SK-N-SH (cell line): Measurements from ENCODE around the gene RBBP7. TPM values are rescaled to one million over a fixed set of nuclear protein-coding genes. Genes with fewer than 3 reads are reported as not detected.
A peak's percentile ranks its signal among the peaks of the same experiment; 100 is the strongest.

Experiments
- CTCF ChIA-PET: fragments of 300-600, 350-600 bp; formaldehyde crosslinking; extraction: SDS; loops from one replicate; lab custom pipeline; 2021; lab: Yijun Ruan, JAX
- POLR2A ChIA-PET: fragments of 350-600 bp; sonication (Branson Sonifier 250); formaldehyde crosslinking; extraction: SDS; loops from one replicate; lab custom pipeline; 2020; ENCODE audit warnings: antibody characterized with exemption, inconsistent platforms; lab: Yijun Ruan, JAX
- DNase-seq: peaks from one replicate; pipeline ENCODE4 v3.0.0; 2012
- H2AFZ ChIP-seq: fragments of 200-600 bp; sonication (generic); 2 replicates; pipeline ENCODE4 v1.8.1; 2016; ENCODE audit warnings: antibody characterized with exemption, mild to moderate bottlenecking, low read depth
- H3F3A ChIP-seq: fragments of 200-600 bp; sonication (generic); replicated peaks from 2 replicates; pipeline ENCODE3; 2016; ENCODE audit warnings: antibody characterized with exemption, mild to moderate bottlenecking; ENCODE audit not compliant: insufficient read depth
- H3K27ac ChIP-seq, 2 experiments: fragments of 200-500 bp in 1 of 2; fragments of 200-600 bp in 1 of 2; sonication (Bioruptor generic) in 1 of 2; sonication (generic), shearing (Covaris generic) in 1 of 2; 2 replicates each; pipeline versions ENCODE4 v1.5.1 to v1.6.1; 2014 to 2016; ENCODE audit warnings: low read depth in 2 of 2, inconsistent platforms in 1 of 2, low read length in 1 of 2, mild to moderate bottlenecking in 1 of 2, mixed read lengths in 1 of 2
- H3K27me3 ChIP-seq: fragments of 200-600 bp; sonication (generic), shearing (Covaris generic); 2 replicates; pipeline ENCODE4 v1.6.1; 2016; ENCODE audit warnings: mixed run types; ENCODE audit not compliant: insufficient read depth
- H3K36me3 ChIP-seq, 2 experiments: fragments of 200-500 bp in 1 of 2; fragments of 200-600 bp in 1 of 2; sonication (Bioruptor generic) in 1 of 2; sonication (generic) in 1 of 2; replicated peaks in 1 of 2; 2 replicates each; pipeline versions ENCODE3 to v1.5.1; 2014 to 2016; ENCODE audit warnings: low read length in 1 of 2, mild to moderate bottlenecking in 1 of 2; ENCODE audit not compliant: insufficient read depth in 2 of 2, control insufficient read depth in 1 of 2
- H3K4me1 ChIP-seq, 2 experiments: fragments of 200-500 bp in 1 of 2; fragments of 200-600 bp in 1 of 2; sonication (Bioruptor generic) in 1 of 2; sonication (generic), shearing (Covaris generic) in 1 of 2; 2 replicates each; pipeline versions ENCODE4 v1.5.1 to v1.6.1; 2014 to 2016; ENCODE audit warnings: low read depth in 1 of 2, low read length in 1 of 2, mixed run types in 1 of 2; ENCODE audit not compliant: insufficient read depth in 2 of 2, control insufficient read depth in 1 of 2
- H3K4me2 ChIP-seq: fragments of 200-600 bp; sonication (generic), shearing (Covaris generic); 2 replicates; pipeline ENCODE4 v1.6.1; 2017; ENCODE audit warnings: mixed run types
- H3K4me3 ChIP-seq, 2 experiments: fragments of 200-500 bp in 1 of 2; fragments of 200-600 bp in 1 of 2; sonication (Bioruptor generic) in 1 of 2; sonication (generic), shearing (Covaris generic) in 1 of 2; 2 replicates each; pipeline versions ENCODE4 v1.5.1 to v1.8.1; 2014 to 2016; ENCODE audit warnings: low read depth in 2 of 2, inconsistent platforms in 1 of 2, low read length in 1 of 2, mild to moderate bottlenecking in 1 of 2, mixed read lengths in 1 of 2, moderate library complexity in 1 of 2
- H3K79me2 ChIP-seq: fragments of 200-600 bp; sonication (generic); 2 replicates; pipeline ENCODE4 v1.8.1; 2017; ENCODE audit warnings: mild to moderate bottlenecking; ENCODE audit not compliant: insufficient read depth
- H3K9ac ChIP-seq: fragments of 200-600 bp; sonication (generic); 2 replicates; pipeline ENCODE4 v1.6.1; 2017; ENCODE audit warnings: mixed run types
- H3K9me2 ChIP-seq: fragments of 200-600 bp; sonication (generic); 2 replicates; pipeline ENCODE4 v1.6.1; 2017; ENCODE audit warnings: mixed run types
- H3K9me3 ChIP-seq: fragments of 200-600 bp; sonication (generic); 2 replicates; pipeline ENCODE4 v1.6.1; 2017; ENCODE audit warnings: mixed run types, mild to moderate bottlenecking, moderate library complexity
- H4K20me1 ChIP-seq: fragments of 200-600 bp; sonication (generic); 2 replicates; pipeline ENCODE4 v1.6.1; 2017; ENCODE audit warnings: mild to moderate bottlenecking, mixed run types; ENCODE audit not compliant: insufficient read depth
- CTCF ChIP-seq: fragments of 200-600 bp; sonication (generic); IDR thresholded peaks from 2 replicates; pipeline ENCODE4 v1.6.1; 2017; ENCODE audit warnings: antibody characterized with exemption, mild to moderate bottlenecking, moderate library complexity
- ELF1 ChIP-seq: IDR thresholded peaks from 2 replicates; pipeline ENCODE4 v1.4.0; 2012
- EZH2phosphoT487 ChIP-seq: fragments of 200-600 bp; sonication (generic); IDR thresholded peaks from 2 replicates; pipeline ENCODE4 v1.6.1; 2017; ENCODE audit warnings: low read depth, mixed run types, mild to moderate bottlenecking, antibody characterized with exemption, moderate library complexity, borderline replicate concordance
- FOXM1 ChIP-seq: IDR thresholded peaks from 2 replicates; pipeline ENCODE4 v1.4.0; 2012; ENCODE audit warnings: low read depth, mild to moderate bottlenecking
- GABPA ChIP-seq: IDR thresholded peaks from 2 replicates; pipeline ENCODE4 v1.4.0; 2012; ENCODE audit warnings: low read depth, mild to moderate bottlenecking
- NFIC ChIP-seq: IDR thresholded peaks from 2 replicates; pipeline ENCODE4 v1.4.0; 2012; ENCODE audit warnings: borderline replicate concordance
- POLR2AphosphoS5 ChIP-seq: IDR thresholded peaks from 2 replicates; pipeline ENCODE4 v1.6.1; 2012; ENCODE audit warnings: low read depth, low read length
- RAD21 ChIP-seq: IDR thresholded peaks from 2 replicates; pipeline ENCODE4 v1.6.1; 2012; ENCODE audit warnings: mild to moderate bottlenecking, low read length
- RCOR1 ChIP-seq: fragments of 150-350 bp; IDR thresholded peaks from 2 replicates; pipeline ENCODE4 v1.6.1; 2017; ENCODE audit warnings: antibody characterized with exemption, low read length
- REST ChIP-seq: IDR thresholded peaks from 2 replicates; pipeline ENCODE4 v1.6.1; 2012; ENCODE audit warnings: mild to moderate bottlenecking, low read depth, low read length, moderate library complexity
- RFX5 ChIP-seq: IDR thresholded peaks from 2 replicates; pipeline ENCODE4 v1.6.1; 2012; ENCODE audit warnings: mild to moderate bottlenecking, improper control_type of control experiment, low read length
- SIN3A ChIP-seq: IDR thresholded peaks from 2 replicates; pipeline ENCODE4 v1.6.1; 2012; ENCODE audit warnings: low read depth, mild to moderate bottlenecking, low read length, moderate library complexity, borderline replicate concordance
- SMC3 ChIP-seq: IDR thresholded peaks from 2 replicates; pipeline ENCODE4 v1.6.1; 2012; ENCODE audit warnings: low read depth, low read length, improper control_type of control experiment
- TCF12 ChIP-seq: IDR thresholded peaks from 2 replicates; pipeline ENCODE4 v1.4.0; 2012
- USF1 ChIP-seq: IDR thresholded peaks from 2 replicates; pipeline ENCODE4 v1.4.0; 2012; ENCODE audit warnings: low read depth, borderline replicate concordance
- USF2 ChIP-seq: fragments of 150-350 bp; IDR thresholded peaks from 2 replicates; pipeline ENCODE4 v1.6.1; 2017; ENCODE audit warnings: antibody characterized with exemption, low read length, low read depth, borderline replicate concordance
- YY1 ChIP-seq: IDR thresholded peaks from 2 replicates; pipeline ENCODE4 v1.4.0; 2012; ENCODE audit warnings: low read depth, mild to moderate bottlenecking
- ZBTB33 ChIP-seq: IDR thresholded peaks from 2 replicates; pipeline ENCODE4 v1.4.0; 2012; ENCODE audit warnings: low read depth, borderline replicate concordance
- WGBS: methylation state at CpG from one replicate; pipeline ENCODE4 v1.1.6; 2017; ENCODE audit warnings: low lambda C conversion rate; 5-methylcytosine and 5-hydroxymethylcytosine counted together
- polyA plus RNA-seq, 3 experiments: library from polyadenylated mRNA; depleted of rRNA; stranded (reverse); fragments of >200 nt; gene quantifications; 2 replicates each; pipeline ENCODE4 v1.2.3, GENCODE V29; 2012

The RBBP7 gene
- polyA plus RNA-seq, 1 of the 3 experiments (the other 2 are of a cell fraction) = 172 TPM

GRCh38 chrX:16868920-16869319 is 1.2 kb downstream of the RBBP7 start:
- H4K20me1 ChIP-seq = peaks cover 51% of the 10 kb centered on the region
- ChIA-PET POLR2A (interaction anchor here (0.6 kb wide), 1 partner anchor 925 kb away, joined by 4 read pairs; no protein-coding TSS in a partner anchor), CTCF (interaction anchor here (0.7 to 3.5 kb wide), 5 partner anchors 14 to 766 kb away, joined by 3 to 10 read pairs (median 3); no protein-coding TSS in a partner anchor)
- TF ChIP-seq FOXM1 = no peak
- no peak for TF ChIP-seq USF1
- no peak for TF ChIP-seq REST
- TF ChIP-seq POLR2AphosphoS5 = no peak
- no peak for TF ChIP-seq ELF1
- TF ChIP-seq YY1 = no peak
- H3K9me3 ChIP-seq = no peaks in the 10 kb centered on the region
- no peak for DNase-seq
- 18% methylated on average over 7 of the region's 7 CpGs for WGBS
- H3K4me2 ChIP-seq = peak overlapping the region; percentile 85
- no peaks in the 10 kb centered on the region for H3K9me2 ChIP-seq
- H3K79me2 ChIP-seq = peaks cover 57% of the 10 kb centered on the region
- peak overlapping the region; percentile 82 to 88 for H3K4me3 ChIP-seq
- H3K9ac ChIP-seq = peak overlapping the region; percentile 79
- H3K27me3 ChIP-seq = peaks cover 8% of the 10 kb centered on the region; the same call in 1 of the 2 replicates
- H3K4me1 ChIP-seq = peaks cover 7 to 11% of the 10 kb centered on the region in 2 experiments; a peak in 3 of 4 replicates
- peaks cover 3 to 23% of the 10 kb centered on the region in 2 experiments for H3K36me3 ChIP-seq
- peaks cover 6% of the 10 kb centered on the region for H3F3A ChIP-seq
- H2AFZ ChIP-seq = no peak overlapping the region
- H3K27ac ChIP-seq = peak overlapping the region in 1 of 2 experiments; percentile 67; a peak in 1 of 4 replicates

GRCh38 chrX:16867947-16868346 is 2.2 kb downstream of the RBBP7 start:
- TF ChIP-seq EZH2phosphoT487 (no peak), GABPA (no peak), SMC3 (no peak), NFIC (no peak), RCOR1 (no peak), POLR2AphosphoS5 (no peak), RFX5 (no peak), TCF12 (no peak), SIN3A (no peak), USF2 (no peak), RAD21 (no peak), YY1 (no peak), CTCF (no peak), ZBTB33 (no peak)
- H4K20me1 ChIP-seq = peaks cover 61% of the 10 kb centered on the region
- peak overlapping the region; percentile 85 for H3K4me2 ChIP-seq
- peaks cover 2% of the 10 kb centered on the region; the same call in 1 of the 2 replicates for H3K27me3 ChIP-seq
- H3K27ac ChIP-seq = no peak overlapping the region
- ChIA-PET POLR2A (no interaction called here), CTCF (interaction anchor here (1.0 to 3.5 kb wide), 6 partner anchors 13 to 179 kb away, joined by 3 to 10 read pairs (median 7); no protein-coding TSS in a partner anchor)
- H3K79me2 ChIP-seq = peaks cover 67% of the 10 kb centered on the region
- 97% methylated on average over 6 of the region's 6 CpGs for WGBS
- H3K4me1 ChIP-seq = peaks cover 7 to 11% of the 10 kb centered on the region in 2 experiments; a peak in 3 of 4 replicates
- H3K9me2 ChIP-seq = no peaks in the 10 kb centered on the region
- no peaks in the 10 kb centered on the region for H3K9me3 ChIP-seq
- DNase-seq = no peak
- peak overlapping the region; percentile 82 to 88; a peak in 2 of 4 replicates for H3K4me3 ChIP-seq
- peaks cover 6% of the 10 kb centered on the region for H3F3A ChIP-seq
- peaks cover 8 to 33% of the 10 kb centered on the region in 2 experiments for H3K36me3 ChIP-seq
- peak overlapping the region; percentile 79; the same call in 1 of the 2 replicates for H3K9ac ChIP-seq
- no peak overlapping the region for H2AFZ ChIP-seq
